Erythroblast (primary cell): ENCODE measurements around the gene VPS13C.

Experiments
- GATA1 ChIP-seq: IDR thresholded peaks from 2 replicates; pipeline ENCODE4 v1.6.1; 2011; ENCODE audit warnings: low read depth, mild to moderate bottlenecking, control low read depth, low read length, moderate library complexity
- POLR2A ChIP-seq: IDR thresholded peaks from 2 replicates; pipeline ENCODE4 v1.6.1; 2011; ENCODE audit warnings: mild to moderate bottlenecking, low read length

- TF ChIP-seq POLR2A = no peak
- no peak for TF ChIP-seq GATA1
These were observed 251.0 kb downstream of the VPS13C start for GRCh38 chr15:61809216-61809615.
